Tibial nerve (tissue), 4 donors: ENCODE data around the gene MOV10L1.

Source experiments
- CTCF ChIP-seq, 5 experiments: fragments of 200-600 bp in 3 of 5; fragments of 450-650 bp in 2 of 5; sonication (generic) in 3 of 5; IDR thresholded peaks; one replicate each; pipeline ENCODE4 v1.5.1; 2016 to 2019; ENCODE audit warnings: antibody characterized with exemption in 5 of 5, mild to moderate bottlenecking in 3 of 5, moderate library complexity in 2 of 5
- EP300 ChIP-seq, 2 donors: sonication (generic); formaldehyde crosslinking; IDR thresholded peaks; one replicate each; pipeline ENCODE4 v1.6.1; 2017; ENCODE audit warnings: antibody characterized with exemption in 2 of 2, mild to moderate bottlenecking in 1 of 2
- POLR2A ChIP-seq, 2 donors: fragments of 450-650 bp; IDR thresholded peaks; one replicate each; pipeline ENCODE4 v1.6.1; 2017; ENCODE audit warnings: antibody characterized with exemption in 2 of 2, mild to moderate bottlenecking in 2 of 2, moderate library complexity in 2 of 2

DNA sequence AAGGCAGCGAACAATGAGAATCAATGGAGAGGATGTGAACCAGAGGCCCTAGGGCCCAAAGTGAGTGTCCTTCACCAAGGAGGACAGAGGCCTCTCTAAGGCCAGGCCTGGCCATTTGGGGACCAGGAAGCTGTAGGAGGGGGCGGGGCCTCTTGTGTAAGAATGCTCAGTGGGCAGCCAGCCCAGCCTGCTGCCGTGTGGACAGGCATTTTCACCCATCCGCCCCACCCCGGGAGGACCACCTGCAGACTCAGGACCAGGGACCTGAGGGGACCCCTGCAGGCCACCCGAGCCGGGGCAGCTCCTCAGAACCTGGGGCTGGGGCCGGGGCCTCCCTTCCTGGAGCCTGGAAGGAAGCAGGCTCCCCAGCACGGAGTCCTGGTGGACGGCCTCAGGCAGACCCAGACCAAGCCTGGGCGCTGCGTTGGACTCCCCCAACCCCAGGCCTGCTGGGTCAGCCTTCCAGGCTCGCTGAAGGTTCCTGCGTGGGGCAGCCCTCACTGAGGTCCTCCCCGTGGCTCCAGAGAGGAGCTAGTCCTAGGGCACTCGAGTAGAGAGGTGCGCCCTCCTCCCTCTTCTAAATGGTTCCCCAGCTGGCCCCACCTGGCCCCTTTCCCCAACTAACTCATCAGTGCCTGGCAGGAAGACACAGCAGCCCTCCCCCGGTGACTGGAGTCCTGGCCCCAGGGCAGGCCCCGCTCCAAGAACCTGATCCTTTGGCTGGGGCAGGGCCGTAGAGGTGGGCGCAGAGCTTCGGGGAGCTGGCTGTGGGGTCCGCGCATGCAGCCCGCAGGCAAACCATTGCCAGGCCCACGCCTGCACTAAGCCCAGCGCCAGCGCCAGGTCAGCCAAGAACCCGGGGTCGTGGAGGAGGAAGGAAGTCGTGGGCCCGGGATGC lies 94.4 kb downstream of the MOV10L1 start:
- no peak for TF ChIP-seq CTCF (IDR thresholded peaks at IDR 0.05)
- TF ChIP-seq POLR2A (IDR thresholded peaks at IDR 0.05) = no peak
- no peak for TF ChIP-seq EP300 (IDR thresholded peaks at IDR 0.05)
